Dermis microvascular lymphatic vessel endothelial cell (primary cell): ENCODE measurements around the gene ROBO2. TPM values are rescaled to one million over a fixed set of nuclear protein-coding genes. Genes with fewer than 3 reads are reported as not detected.
A peak's percentile ranks its signal among the peaks of the same experiment; 100 is the strongest.

Experiments
- DNase-seq, 2 donors: peaks; one replicate each; pipeline versions ENCODE4 v3.0.0 to v3.0.0-alpha.2; 2010; ENCODE audit warnings: low read depth in 2 of 2
- total RNA-seq: library from RNA; depleted of rRNA; stranded (reverse); fragments of >200 nt; gene quantifications from 2 replicates; pipeline ENCODE4 v1.2.1, GENCODE V29; 2014

The ROBO2 gene
- total RNA-seq, 1 donor from 2014 or later: under 0.01 TPM

DNA sequence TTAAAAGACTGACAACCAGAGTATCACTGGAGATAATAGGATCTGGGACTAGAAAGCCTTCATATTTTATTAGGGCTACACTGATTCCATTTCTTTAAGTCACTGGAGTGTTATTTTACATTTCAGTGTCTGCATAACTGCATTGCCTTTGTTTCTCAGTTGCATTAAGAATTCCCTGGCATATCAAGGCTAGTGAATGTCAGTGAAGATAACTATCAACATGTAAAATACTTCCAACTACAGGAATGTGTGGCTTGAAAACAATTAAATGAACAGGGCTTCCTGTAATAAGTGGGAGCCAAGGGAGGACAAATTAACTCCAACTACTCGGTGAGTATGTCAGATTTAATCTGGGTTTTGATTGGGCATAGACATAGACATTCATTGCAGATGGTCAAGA, 628.5 kb downstream of the ROBO2 start:
- DNase-seq: peak in 1 of 2 donors; percentile 14

DNA sequence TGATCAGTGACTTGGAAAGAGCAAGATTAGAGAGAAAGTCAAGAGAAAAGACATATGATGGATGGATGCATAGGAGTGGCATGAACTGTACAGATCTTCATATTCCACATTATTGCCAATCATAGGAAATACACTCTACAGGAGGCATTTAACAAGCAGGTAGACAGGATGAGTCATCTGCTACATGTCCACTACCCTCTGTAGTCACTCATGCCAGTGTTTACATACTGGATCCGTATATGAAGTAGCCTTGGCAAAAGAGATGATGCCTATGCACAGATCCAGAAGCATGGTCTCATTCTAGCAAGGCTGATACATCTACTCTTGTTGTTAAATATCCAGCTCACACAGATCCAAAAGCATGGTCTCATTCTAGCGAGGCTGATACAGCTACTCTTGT, 632.1 kb downstream of the ROBO2 start:
- no peak for DNase-seq

DNA sequence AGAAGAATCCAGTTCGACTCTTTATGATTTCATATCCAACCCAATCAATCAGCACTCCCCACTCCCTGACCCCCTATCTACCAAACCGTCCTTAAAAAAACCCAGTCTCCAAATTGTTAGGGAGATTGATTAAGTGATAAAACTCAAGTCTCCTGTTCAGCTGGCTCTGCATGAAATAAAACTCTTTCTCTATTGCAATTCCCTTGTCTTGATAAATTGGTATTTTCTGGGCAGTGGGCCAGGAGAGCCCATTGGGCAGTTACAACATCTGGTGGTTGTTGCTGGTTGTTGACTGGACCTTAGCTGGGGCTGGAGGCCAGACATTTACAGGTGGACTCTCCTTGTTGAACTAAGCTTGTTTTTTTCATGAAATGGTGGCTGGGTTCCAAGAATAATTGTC, 642.3 kb downstream of the ROBO2 start:
- DNase-seq: no peak

DNA sequence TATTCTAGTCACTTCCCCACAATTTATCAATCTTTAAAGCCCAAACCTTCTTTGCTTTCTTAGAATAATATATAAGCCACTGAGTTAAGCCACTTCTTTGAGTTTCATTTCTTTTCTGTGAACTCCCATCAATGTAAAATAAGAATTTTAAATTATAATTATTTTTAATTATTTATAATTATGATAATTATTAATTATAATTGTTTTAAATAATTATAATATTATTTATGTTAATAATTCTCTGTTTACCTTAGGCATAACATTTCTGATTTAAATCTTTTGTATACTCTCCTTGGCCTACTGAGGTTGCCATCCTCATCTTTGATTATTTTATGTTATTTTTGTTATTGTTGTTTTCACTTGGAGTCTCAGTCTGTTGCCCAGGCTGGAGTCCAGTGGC, 644.2 kb downstream of the ROBO2 start:
- no peak for DNase-seq

DNA sequence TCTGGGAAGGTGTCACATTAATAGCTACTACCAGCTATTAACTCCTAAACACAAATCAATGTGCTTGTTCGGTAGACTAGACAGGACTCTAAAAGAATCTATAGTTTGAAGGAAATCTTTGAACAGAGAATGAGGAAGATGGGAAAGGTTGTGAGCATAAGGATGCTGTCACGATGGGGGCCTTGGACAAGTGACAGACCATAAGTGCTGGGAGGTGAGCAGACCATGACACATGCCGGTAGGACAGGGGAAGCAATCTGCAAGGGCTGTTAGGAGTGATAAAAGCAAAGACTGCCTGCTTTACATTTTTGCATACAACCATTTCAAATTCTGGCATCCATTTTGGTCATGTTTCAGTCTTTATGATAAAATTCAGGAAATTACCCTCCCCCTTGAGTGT, 645.8 kb downstream of the ROBO2 start:
- DNase-seq: no peak

DNA sequence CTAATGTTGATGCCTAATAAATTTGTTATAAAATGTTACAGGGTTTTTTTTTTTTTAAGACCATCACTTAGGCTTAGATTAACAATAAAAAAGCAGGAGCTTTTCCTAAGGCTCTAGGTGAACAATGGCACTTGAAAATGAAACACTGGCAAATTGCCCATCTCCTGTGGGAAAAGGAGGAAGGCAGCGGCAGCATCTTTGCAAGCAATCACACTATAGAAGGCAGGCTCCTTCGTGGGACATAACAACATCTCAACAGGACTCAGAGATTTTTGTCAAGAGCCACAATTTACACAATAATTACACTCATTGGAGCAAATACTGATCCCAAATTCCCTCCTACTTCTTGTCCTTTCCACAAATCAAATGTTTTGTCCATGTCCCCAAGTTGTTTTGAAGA, 646.7 kb downstream of the ROBO2 start:
- peak in 1 of 2 donors; percentile 9 for DNase-seq

DNA sequence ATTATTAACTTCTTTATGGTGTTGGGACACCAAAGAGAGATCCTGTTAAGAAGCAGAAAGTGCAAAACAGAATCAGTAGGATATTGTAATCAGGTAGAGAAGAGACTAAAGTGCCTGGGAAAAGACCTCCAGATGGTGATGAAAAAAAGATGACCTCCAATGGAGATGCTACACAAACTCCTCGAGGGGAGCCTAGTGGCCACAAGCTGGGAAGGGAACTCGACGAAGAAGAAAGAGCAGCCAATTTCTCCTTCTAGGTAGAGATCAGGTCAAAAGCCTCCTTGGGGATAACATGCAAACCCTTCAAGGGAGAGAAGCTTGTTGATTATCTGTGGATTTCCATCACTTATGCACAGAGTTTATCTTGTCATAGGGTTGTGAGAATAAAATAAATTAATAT, 647.6 kb downstream of the ROBO2 start:
- DNase-seq: no peak

DNA sequence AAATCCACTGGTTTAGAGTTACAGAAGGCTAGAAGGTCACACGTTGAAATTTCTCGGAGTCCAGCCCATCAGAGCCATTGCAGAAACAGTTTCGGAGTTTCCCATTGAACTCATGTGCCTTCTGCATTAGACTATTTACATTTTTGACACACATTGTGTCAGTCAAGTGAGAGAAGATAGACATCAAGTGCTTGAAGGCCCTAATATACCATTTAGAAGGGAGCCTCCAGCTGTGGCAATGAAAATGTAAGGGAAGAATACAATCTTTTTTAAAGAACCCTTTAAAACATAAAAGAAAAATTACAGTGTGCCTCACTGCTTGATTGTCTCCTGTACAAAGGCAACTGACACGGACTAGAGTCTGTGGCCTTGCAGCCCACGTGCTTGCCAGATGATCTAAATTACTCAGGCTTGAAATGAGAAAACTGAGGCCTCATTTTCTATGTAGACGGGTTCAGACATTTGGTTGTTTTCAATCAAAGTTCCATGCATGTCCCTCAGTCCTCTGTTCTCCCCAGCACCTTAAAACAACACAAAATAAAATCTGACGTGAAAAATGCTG, 650.5 kb downstream of the ROBO2 start:
- DNase-seq: no peak

DNA sequence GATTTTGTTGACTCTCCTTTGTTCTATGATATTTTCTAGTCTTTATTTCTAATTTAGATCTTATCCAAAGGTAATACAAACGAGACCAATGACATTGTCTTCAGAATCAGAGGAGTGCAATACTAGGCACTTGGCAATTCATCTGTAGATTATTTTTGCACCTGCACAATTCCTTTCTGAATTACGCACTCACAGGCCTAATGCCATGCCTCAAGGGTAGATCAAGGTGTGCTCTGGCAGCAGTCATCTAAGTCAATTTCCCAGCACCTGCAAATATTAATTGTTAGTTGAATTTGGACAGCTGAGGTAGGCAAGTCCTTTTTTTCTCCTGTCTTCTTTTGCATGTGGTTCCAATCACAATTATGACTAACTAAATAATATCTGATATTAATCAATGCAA, 653.2 kb downstream of the ROBO2 start:
- no peak for DNase-seq

DNA sequence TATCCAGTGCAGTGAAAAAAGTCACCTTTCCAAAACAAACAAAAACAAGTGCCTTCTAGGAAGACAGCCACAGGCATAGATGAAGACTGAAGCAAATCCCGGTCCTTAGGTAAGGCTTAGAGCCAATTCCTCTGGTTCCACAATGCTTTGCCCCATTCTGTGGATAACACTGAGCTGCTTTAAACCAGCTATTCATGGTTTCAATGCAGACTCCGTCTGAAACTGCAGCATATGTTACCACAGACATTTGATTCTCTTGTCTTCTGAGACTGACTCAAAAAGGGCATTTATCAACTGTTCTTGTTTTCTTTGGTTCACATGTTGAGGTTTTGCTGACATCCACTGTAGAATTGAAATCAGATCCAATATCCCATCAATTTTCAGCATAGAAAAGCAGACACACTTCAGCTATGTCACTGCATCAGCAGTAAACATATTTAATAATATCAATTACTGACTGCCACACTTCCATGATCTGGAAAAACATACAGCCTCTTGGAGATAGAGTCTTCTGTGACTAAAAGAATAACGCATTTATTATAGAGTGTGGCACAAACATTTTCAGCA, 659.3 kb downstream of the ROBO2 start:
- no peak for DNase-seq
